NCI-H446 (cell line): Measurements from ENCODE around the gene CAPN14.

Experiments
- DNase-seq, 2 experiments: peaks; one replicate each; lab custom pipeline; 2025; lab: John Stamatoyannopoulos, UW

CAPN14 gene

GRCh38 chr2:31243053-31243452 lies 25.7 kb upstream of the CAPN14 start:
- DNase-seq: no peak

GRCh38 chr2:31241625-31242270 lies 24.4 kb upstream of the CAPN14 start:
- DNase-seq: no peak

DNA sequence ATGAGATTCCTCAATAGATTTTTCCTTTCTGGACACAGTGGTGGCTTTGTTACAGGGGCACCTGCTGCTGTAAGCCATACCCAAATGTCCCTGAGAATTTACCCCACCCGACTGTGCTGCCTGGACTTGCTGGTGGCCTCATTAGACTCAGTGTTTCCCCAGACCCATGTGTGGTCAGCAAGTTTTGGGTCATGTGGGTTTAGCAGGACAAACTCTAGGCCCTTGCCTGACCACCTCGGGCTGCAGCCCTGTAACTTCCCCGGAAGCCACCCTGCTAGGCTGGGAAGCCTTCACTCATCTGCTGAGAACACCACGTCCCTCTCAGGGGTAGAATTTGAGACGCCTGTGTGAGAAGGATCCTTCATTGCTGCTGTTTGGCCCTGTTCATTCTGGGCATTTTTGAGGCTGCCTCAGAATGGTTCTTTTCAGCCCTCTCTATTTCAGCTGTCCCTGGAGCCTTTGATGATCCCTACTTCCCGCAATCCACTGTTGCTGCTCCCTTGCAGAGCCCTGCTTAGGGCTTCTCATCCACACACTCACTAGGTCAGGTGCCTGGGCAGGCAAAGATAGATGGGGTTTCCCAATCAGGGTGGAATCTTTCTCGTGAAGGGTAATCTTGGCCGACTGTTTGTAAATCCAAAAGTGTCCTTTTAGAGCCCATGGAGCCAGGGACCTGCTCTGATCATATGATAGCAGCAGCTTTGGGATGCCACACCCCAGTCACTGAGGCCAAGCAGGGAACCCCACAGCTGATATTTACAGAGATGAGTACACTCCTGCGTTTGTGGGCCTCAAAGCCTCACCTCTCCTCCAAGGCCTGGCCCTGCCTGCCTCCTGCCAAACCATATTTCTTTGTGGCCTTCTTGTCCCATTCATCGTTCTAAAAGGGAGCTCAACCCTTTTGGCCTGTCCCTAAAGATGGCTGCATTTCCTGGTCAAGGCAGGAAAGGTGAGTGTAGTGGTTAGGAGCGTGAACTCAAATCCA lies 23.4 kb upstream of the CAPN14 start:
- no peak for DNase-seq

DNA sequence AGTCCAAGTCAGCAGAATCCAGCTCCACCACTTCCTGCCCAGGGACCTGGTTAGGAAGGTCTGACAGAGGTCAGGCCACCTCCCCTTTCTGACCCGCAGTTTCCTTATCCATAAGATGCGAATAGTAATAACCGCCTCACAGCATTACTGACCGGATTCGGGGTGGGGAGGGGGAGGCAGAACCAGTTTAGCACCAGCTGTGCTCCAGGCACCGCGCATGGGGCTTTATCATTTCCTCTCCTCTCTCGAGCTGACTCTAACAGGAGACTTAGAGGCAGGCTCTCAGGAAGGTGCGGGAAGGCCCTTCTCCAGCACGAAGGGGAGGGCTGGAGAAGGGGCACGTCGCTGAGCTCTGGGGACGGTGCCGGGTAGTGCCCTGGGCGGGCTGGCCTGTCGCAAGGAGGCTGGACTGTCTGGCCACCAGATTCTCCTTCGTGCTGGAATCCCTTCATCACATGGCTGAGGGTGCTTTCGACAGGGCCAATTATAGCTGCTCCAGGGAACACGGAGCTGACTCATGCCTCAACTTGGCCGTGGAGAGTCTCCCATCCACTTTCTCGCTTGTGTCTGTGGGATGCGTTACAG lies 22.4 kb upstream of the CAPN14 start:
- no peak for DNase-seq

GRCh38 chr2:31238906-31239592 lies 21.7 kb upstream of the CAPN14 start:
- DNase-seq: no peak

DNA sequence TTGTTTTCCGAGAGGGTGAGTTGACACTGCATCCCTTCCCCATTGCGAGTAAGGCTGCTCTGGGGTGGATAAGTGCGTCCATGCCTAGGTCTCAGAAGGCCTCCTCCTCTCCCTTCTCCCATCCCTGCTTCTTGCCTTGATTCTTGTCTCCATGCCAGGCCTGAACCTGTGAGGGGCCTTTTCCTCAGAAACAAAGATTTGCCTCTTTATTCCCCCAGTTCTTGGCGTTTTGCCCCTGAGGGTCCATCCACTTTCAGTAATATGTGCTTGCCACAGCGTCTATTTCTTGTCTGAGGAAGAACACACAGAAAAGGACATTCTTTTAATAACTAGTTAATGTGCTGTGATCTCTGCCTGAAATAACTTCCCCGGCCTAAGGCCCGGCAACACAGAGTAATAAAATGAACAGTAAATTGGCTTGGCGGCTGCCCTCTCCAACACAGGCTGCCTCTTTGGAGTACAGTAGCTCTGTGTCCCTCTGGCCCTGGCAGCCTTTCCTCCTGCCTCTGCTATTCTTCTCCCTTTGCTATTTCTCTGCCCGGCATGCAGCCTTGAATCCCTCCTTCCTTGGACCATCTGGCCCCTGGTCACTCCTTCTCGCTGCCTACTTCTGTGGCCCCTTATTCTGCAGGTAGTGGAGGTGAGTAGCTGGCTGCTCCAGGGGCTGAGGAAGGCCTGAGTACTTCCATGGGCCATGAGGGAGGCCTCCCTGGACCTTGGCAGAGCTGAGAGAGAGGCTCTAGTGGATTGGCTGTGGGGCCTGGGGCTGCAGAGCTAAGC lies 21.0 kb upstream of the CAPN14 start:
- DNase-seq: no peak

- DNase-seq: no peak
These were observed 20.2 kb upstream of the CAPN14 start for GRCh38 chr2:31237348-31238017.

GRCh38 chr2:31236433-31237205 lies 19.3 kb upstream of the CAPN14 start:
- DNase-seq: no peak

- peak in 1 of 2 experiments; percentile 44 for DNase-seq
These were observed 18.2 kb upstream of the CAPN14 start for GRCh38 chr2:31235504-31235902.

DNA sequence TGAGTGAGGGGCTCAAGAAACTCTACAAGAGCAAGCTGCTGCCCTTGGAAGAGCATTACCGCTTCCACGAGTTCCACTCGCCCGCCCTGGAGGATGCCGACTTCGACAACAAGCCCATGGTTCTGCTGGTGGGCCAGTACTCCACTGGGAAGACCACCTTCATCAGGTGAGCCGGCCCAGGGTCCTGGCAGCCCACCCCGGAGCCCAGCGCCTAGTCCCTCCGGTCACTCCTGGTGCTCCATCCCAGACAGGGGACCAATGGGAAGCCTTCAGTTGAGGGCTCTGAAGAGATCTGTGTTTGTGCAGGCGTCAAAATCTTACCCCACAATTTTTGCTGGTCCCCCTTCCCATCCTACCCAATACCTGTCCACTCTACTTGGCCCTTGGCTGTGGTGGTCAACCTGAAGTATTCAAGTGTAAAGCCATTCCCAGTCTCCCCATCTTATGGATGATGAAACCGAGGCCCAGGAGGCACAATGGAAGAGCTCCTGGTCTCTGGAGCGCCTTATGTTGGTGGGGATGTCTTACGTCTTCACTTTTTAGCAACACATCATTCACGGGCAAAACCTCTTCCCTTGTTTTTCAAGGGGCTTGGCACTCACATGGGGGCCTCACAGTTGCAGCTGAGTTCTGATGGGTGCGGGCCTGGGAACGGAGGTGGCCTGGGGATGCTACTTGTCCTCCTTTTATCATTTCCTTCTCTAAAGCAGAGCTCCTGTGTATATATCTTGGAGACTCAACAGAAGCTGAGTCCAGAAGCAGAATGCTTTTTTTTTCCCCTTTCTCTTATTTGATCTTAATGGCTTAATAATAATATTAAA lies 17.6 kb upstream of the CAPN14 start:
- DNase-seq: no peak

GRCh38 chr2:31233741-31234682 lies 16.7 kb upstream of the CAPN14 start, which contains the start of gene EHD3:
Gene EHD3 (plus strand): TSS chr2:31234152. CDS start chr2:31234622, 470 bp downstream.
- DNase-seq: peak; percentile 69 to 92

GRCh38 chr2:31233231-31233630 lies 15.9 kb upstream of the CAPN14 start:
- peak in 1 of 2 experiments; percentile 27 for DNase-seq

DNA sequence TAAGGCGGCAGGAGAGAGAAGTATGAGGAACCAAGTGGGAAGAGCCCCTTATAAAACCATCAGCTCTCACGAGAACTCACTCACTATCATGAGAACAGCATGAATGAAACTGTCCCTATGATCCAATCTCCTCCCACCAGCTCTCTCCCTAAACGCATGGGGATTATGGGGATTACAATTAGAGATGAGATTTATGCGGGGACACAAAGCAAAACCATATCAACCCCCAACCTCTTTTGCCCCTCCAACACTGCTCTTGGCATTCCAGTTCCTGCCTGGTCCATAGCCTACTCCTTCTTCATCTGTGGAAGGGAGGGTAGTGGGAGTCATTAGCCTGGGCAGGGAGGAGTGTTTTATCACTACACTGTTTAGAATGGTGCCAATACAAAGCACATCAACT lies 15.3 kb upstream of the CAPN14 start:
- no peak for DNase-seq

DNA sequence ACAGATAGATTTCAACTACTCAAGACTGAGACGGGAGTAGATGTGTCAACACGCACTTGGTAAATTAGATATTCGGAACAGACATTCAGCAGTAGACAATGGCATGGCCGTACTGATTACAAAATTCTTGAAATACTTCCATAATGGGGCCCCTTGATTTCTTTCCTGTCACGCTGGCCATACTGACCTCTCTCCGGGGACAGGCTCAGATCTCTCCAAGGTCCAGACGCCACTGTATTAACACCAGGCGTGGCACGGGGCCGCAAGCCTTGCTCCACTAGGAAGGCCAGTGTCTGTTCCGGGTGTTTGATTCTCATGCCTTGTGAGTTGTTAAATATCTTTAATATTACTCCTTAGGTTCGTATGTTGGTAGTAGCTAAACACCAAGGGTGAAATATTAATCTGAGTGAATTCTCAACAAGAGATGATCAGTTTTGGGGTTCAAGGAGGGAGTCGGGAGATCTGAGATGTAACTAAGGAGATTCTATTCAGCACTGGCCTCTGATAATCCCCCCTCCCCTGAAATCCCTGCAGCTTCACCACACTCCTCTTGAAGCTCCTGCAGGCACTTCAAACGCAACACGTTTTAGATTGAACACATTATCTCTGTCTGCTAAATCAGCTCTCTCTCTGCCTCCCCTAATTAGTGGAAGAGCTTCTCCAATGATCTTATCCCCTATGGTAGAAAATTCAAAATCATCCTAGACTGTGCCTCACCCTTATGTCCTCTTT lies 14.4 kb upstream of the CAPN14 start:
- no peak for DNase-seq

DNA sequence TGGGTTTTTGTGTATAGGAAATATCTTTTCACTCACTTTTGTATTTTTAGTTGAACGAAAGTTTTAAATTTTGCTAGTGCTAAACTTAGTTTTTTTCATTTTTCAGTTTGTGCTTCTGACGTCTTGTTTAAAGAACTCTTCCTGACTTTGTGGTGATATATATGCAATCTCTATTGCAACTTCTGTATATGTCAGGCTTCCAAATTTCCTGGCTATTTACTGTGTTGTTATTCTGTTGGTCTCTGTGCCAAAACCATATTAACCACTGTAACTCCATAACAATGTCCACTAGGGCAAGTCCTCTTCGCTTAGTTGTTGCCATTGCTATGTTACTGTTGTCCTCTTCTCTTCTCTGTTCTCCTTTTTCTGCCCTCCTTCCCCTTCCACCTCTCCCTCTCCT lies 13.4 kb upstream of the CAPN14 start:
- DNase-seq: no peak

GRCh38 chr2:31228717-31229116 lies 11.4 kb upstream of the CAPN14 start:
- DNase-seq: no peak

GRCh38 chr2:31227711-31228125 lies 10.4 kb upstream of the CAPN14 start:
- no peak for DNase-seq
